ENCODE data around the gene RECQL. TPM values are rescaled to one million over a fixed set of nuclear protein-coding genes. Genes with fewer than 3 reads are reported as not detected.
"Not testable (repeated sequence)": the region's sequence is repeated elsewhere in the genome, so short reads cannot be mapped to it uniquely, and the experiment has no call there.

RECQL gene
- total RNA-seq, 1 donor from 2014 or later, result 61.9 TPM

GRCh38 chr12:21434699-21435098, 66.7 kb downstream of the RECQL start:
- H3K4me3 Mint-ChIP-seq, result no peak overlapping the region
- intact Hi-C loops (cut with micrococcal nuclease), result loop anchor here (5.0 to 10.0 kb wide), 2 partner anchors 43 to 120 kb away; no protein-coding TSS in a partner anchor
- H3K27ac Mint-ChIP-seq, result no peak overlapping the region
- peaks cover 6% of the 10 kb centered on the region for H3K36me3 Mint-ChIP-seq (ENCODE audit: low read depth)
- DNase-seq, result no peak
- peaks cover 12% of the 10 kb centered on the region for H3K27me3 Mint-ChIP-seq
- no peaks in the 10 kb centered on the region for H3K9me3 Mint-ChIP-seq
- peaks cover 15% of the 10 kb centered on the region for H3K4me1 Mint-ChIP-seq

- intact Hi-C loops (cut with micrococcal nuclease), result loop anchor here (10.0 kb wide), 1 partner anchor 119 kb away; no protein-coding TSS in a partner anchor
- Mint-ChIP-seq H3K36me3 (ENCODE audit: low read depth) (no peaks in the 10 kb centered on the region), H3K4me3 (no peak overlapping the region), H3K27ac (no peak overlapping the region), H3K9me3 (no peaks in the 10 kb centered on the region), H3K27me3 (peaks cover 12% of the 10 kb centered on the region), H3K4me1 (peaks cover 4% of the 10 kb centered on the region)
- DNase-seq, result no peak
Observed at GRCh38 chr12:21433525-21433924, 67.9 kb downstream of the RECQL start.

DNA sequence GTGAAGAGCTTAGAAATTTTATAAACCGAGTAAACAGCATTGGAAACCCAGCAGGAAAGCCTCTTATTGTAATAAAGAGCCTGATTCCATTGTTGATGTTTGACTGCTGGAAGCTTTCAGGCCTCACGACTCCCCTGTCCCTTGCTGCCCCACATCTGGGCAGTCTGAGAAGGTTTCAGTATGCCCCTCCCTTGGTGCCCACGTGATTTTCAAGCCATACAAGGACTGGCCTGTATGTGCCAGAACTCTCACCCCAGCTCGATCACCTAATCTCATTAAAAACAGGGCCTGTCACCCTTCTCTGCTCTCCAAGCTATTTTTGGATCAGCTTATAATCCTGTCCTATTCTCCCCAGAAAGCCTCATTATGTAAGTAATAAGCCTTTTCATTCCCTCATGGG, 71.4 kb downstream of the RECQL start:
- Mint-ChIP-seq H3K4me3 (no peak overlapping the region), H3K9me3 (peaks cover 4% of the 10 kb centered on the region), H3K4me1 (no peaks in the 10 kb centered on the region), H3K27ac (no peak overlapping the region), H3K36me3 (ENCODE audit: low read depth) (no peaks in the 10 kb centered on the region), H3K27me3 (peaks cover 21% of the 10 kb centered on the region)
- intact Hi-C loops (cut with micrococcal nuclease), result loop anchor here (10.0 kb wide), 1 partner anchor 115 kb away; no protein-coding TSS in a partner anchor
- no peak for DNase-seq

DNA sequence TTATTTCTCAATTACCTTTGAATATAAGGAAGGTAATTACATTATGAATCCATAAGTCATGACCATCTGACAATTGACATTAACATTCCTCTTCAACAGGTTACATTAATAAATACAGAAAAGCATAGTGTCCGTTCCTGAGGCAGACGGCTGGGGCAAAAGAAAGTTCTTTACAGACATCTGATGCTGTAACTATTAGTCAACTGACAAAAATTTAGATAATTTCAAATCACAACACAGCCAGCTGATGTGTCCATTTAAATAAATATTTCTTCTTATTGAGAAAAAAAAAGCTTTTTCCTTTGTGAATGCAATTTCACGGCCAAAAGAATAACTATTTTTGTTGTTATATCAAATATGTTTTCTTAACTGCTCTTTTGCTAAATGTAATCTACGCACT, 73.2 kb downstream of the RECQL start:
- Mint-ChIP-seq H3K9me3 (peaks cover 4% of the 10 kb centered on the region), H3K27me3 (peaks cover 18% of the 10 kb centered on the region), H3K4me1 (no peaks in the 10 kb centered on the region), H3K4me3 (no peak overlapping the region), H3K36me3 (ENCODE audit: low read depth) (no peaks in the 10 kb centered on the region), H3K27ac (no peak overlapping the region)
- intact Hi-C loops (cut with micrococcal nuclease), result no loop called here
- DNase-seq, result no peak

- DNase-seq; intact Hi-C loops (cut with micrococcal nuclease); H3K27ac Mint-ChIP-seq; H3K9me3 Mint-ChIP-seq; H3K36me3 Mint-ChIP-seq (ENCODE audit: low read depth); H3K4me3 Mint-ChIP-seq; H3K4me1 Mint-ChIP-seq: not testable (repeated sequence)
- H3K27me3 Mint-ChIP-seq, result peaks cover 17% of the 10 kb centered on the region
Observed at GRCh38 chr12:21419009-21419699, 82.3 kb downstream of the RECQL start.

Other genes with a start within 250 kb of the RECQL start
- gene SLCO1A2, start 166.7 kb downstream of the RECQL start, total RNA-seq, result 0.02 TPM in 1 of 2 replicates, not detected in the other
- gene IAPP, start 128.7 kb downstream of the RECQL start, total RNA-seq, result not detected in 2 replicates
- 32.7 and 36.7 TPM in 2 replicates for gene PYROXD1, start 64.0 kb downstream of the RECQL start, total RNA-seq
- 41.1 and 42.9 TPM in 2 replicates for gene GOLT1B, start 154 bp upstream of the RECQL start, total RNA-seq
- 0.59 and 1.0 TPM in 2 replicates for gene SPX, start 24.7 kb upstream of the RECQL start, total RNA-seq
- gene GYS2, start 103.2 kb upstream of the RECQL start, total RNA-seq, result 0.17 TPM in 1 of 2 replicates, not detected in the other
- gene LDHB, start 156.2 kb upstream of the RECQL start, total RNA-seq, result 1,574 and 1,607 TPM in 2 replicates